ENCODE results near the gene HPDL. TPM values are rescaled to one million over a fixed set of nuclear protein-coding genes. Genes with fewer than 3 reads are reported as not detected.
"Not testable (repeated sequence)": the region's sequence is repeated elsewhere in the genome, so short reads cannot be mapped to it uniquely, and the experiment has no call there.

HPDL gene
- 1 to 10 TPM in 1 of 3 donors, under 1 TPM in 2; 0.22 to 1.3 (median 0.62) TPM for polyA plus RNA-seq

DNA sequence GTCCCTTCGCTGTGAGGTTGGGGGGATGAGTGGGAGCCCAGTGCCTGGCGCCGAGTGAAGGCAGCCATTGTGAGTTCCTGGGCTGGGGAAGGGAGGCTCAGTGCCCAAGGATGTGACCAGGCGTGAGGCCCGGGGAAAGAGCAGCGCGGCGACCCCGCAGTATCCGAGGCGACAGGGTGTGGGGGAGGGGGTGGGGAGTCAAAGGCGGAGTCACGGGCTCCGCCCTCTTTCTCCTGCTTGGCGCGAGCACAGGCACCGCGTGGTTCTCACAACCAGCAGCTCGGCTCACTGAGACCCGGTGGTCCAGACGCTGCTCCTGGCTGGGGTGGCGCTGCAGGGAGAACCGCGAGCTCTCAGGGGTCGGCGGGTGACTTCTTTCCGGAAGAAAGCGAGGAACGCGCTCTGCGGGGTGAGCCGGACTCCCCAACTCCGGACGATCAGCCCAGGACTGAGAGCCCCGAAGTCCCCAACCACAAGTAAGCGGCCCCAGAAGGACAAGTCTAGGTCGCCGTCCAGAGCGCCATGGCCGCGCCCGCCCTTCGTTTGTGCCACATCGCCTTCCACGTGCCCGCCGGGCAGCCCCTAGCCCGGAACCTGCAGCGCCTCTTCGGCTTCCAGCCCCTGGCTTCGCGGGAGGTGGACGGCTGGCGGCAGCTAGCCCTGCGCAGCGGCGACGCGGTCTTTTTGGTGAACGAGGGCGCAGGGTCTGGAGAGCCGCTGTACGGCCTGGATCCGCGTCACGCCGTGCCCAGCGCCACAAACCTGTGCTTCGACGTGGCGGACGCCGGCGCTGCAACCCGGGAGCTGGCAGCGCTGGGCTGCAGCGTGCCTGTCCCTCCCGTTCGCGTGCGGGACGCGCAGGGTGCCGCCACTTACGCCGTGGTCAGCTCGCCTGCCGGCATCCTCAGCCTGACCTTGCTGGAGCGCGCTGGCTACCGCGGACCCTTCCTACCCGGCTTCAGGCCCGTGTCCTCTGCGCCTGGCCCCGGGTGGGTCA is at the start of gene HPDL:
Gene HPDL, plus strand, starts transcription at position 269 of the 997 bp plus-strand sequence. Its CDS starts 254 bp downstream, at position 523.
- H3K27ac ChIP-seq (ENCODE audit: low read depth, low read length), result no peak within 1 kb of the TSS
- WGBS, 3 donors, result 6 to 9% (median 8%) methylated on average over 80 to 96 of the region's 96 CpGs

DNA sequence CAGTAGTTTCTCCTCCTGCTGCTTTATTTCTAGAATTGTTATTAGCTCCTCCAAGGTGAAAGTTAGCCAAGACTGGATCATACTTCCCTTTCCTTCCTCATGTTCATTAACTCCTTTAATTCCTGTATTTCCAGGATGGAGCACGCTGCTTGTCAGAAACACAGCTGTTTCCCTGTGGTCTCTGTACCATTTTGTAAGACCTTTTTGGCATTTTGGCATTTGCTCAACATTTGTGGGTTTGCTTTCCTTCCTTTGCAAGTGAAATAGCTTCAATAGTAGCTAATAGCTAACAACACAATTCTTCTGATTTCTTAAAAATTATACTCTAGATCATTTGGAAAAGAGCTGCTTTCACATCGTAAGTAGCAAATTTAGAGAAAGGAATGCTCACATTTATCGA is 44.3 kb upstream of the HPDL start:
- no peak overlapping the region for H3K27ac ChIP-seq (ENCODE audit: low read depth, low read length)
- 21 to 55% (median 41%) methylated on average over 3 of the region's 3 CpGs for WGBS, 3 donors

DNA sequence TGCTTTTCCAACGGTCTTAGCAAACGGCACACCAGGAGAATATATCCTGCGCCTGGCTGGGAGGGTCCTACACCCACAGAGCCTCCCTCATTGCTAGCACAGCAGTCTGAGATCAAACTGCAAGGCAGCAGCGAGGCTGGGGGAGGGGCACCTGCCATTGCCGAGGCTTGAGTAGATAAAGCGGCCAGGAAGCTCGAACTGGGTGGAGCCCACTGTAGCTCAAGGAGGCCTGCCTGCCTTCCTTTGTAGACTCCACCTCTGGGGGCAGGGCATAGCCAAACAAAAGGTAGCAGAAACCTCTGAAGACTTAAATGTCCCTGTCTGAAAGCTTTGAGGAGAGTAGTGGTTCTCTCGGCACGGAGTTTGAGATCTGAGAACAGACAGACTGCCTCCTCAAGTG is 41.8 kb upstream of the HPDL start:
- WGBS, 3 donors, result 83 to 87% (median 85%) methylated on average over 9 of the region's 9 CpGs
- H3K27ac ChIP-seq (ENCODE audit: low read depth, low read length), result not testable (repeated sequence)

DNA sequence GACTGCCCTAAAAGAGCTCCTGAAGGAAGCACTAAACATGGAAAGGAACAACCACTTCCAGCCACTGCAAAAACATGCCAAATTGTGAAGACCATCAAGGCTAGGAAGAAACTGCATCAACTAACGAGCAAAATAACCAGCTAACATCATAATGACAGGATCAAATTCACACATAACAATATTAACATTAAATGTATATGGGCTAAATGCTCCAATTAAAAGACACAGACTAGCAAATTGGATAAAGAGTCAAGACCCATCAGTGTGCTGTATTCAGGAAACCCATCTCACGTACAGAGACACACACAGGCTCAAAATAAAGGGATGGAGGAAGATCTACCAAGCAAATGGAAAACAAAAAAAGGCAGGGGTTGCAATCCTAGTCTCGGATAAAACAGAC is 40.2 kb upstream of the HPDL start:
- WGBS, 3 donors, result 76 to 82% (median 78%) methylated on average over 2 of the region's 3 CpGs
- not testable (repeated sequence) for H3K27ac ChIP-seq (ENCODE audit: low read depth, low read length)

DNA sequence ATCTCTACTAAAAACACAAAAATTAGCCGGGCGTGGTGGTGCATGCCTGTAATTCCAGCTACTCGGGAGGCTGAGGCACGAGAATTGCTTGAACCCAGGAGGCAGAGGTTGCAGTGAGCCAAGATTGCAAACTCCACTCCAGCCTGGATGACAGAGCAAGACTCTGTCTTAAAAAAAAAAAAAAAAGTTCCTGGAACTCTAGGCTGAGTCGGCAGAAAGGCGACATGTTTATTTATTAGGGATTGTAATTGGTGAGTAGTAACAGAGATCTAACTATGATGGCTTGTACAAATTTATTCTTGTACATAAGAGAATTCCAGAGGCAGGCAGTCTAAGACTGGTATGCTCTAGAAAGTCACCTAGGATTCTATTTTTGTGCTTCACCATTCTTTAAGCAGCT is 35.7 kb upstream of the HPDL start:
- not testable (repeated sequence) for H3K27ac ChIP-seq (ENCODE audit: low read depth, low read length)
- WGBS, 3 donors, result 79 to 86% (median 80%) methylated on average over 6 of the region's 6 CpGs

DNA sequence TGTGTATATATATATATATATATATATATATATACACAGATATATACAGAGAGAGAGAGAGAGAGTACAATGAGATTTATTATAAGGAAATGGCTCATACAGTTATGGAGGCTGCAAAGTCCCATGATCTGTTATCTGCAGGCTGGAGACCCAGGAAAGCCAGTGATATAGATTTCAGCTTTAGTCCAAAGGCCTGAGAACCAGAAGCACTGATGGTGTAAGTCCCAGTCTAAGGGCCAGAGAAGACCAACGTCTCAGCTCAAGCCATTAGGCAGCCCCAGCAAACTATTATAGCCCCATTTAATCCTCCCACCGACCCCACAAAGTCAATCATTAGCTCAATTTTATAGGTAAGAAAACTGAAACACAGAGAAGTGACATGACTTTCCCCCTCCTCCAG is 35.0 kb upstream of the HPDL start:
- 42 to 84% (median 67%) methylated on average over 2 of the region's 2 CpGs for WGBS, 3 donors
- H3K27ac ChIP-seq (ENCODE audit: low read depth, low read length), result no peak overlapping the region

DNA sequence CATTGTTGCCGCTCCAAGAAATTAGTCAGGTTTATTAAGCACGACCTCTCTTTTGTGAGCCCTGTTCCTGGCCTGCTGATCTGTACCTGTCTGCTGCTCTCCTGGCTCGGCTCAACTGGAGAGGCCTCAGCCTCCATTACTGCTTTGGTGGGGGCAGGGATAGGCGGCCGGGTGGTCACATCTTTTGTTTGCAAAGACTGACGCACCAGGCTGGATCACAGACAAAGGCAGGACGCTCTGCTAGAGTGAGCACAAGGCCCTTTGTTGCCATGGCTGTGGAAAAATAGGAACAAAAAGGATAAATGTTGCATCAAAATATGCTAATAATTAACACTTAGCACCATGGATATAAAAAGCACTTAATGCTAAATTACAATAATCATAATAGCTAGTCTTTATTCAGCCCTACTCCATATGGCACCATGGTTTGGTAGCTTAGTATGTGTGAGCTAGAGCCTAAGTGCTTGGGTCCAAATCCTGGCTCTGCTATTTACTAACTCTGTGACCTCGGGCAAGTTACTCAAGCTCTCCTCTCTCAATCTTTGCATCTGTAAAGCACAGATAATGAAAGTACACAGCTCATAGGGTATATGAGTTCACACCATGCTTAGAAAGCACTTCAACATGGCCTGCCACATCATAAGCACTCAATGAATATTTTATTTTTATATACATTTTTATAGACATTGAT is 28.9 kb upstream of the HPDL start:
- 64 to 79% (median 79%) methylated on average over 8 of the region's 8 CpGs for WGBS, 3 donors
- no peak overlapping the region for H3K27ac ChIP-seq (ENCODE audit: low read depth, low read length)

DNA sequence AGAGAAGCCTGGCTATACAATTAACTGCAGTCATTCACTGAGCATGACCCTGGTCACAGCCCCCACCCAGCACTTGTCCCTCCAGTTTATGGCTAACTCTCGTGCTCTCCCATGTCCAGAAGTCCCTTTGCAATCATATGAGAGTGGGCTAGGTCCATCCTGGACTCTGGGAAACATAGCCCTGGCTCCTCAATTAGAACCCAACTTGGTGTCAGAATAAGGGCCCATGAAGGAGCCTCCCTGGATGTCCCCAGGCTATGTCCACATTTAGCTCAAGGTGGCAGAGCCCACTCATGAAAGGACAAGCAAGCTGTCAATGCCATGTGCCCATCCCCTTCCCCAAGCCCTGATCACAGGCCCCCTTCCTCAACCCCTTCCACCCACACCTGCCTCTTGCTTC is 27.4 kb upstream of the HPDL start:
- 79 to 90% (median 89%) methylated on average over 1 of the region's 1 CpG for WGBS, 3 donors
- no peak overlapping the region for H3K27ac ChIP-seq (ENCODE audit: low read depth, low read length)

DNA sequence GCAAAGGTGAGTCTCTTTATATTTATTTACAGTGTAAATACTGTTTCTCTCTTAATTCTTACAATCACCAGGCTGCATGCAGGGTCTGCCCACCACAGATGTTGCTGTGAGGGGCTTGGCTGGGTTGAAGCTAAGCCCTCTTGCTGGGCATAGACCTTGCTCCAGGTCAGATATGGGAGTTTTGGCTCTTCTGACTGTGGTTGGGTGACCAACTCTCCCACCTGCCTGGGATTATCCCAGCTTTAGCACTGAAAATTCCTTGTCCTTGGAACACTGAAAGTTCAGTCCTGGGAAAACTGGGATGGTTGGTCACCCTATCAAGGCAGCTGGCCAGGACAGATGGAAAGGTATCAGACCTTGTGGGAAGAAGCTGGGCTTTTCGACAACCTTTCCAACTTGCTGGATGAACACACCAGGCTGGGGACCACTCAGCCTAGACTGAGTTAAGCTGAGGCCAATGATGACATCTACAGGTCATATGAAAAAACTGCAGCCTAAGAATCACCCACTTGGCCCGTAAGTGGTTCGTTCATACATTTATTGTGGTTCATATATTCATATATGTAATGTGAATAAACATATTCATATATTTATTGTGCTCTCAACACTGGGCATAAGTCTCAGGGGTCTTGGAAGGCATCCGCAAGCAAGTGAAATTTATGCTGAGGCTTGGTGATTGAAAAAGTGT is 26.6 kb upstream of the HPDL start:
- WGBS, 3 donors, result 9 to 11% (median 10%) methylated on average over 4 of the region's 4 CpGs

DNA sequence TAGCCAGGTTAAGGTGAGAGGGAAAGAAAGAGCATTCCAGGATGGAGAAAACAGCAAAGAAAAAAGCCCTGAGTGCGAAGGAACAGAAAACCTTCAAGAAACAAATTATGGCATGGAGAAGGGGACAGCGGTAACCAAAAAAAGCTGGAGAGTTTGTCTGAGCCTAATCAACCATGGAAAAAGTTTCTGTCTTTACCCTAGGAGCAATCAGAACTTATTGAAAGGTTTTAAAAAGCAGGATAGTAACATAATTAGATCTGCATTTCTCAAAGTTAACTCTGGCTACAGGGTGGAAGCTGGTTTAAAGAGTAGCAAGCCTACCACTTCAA is 26.1 kb upstream of the HPDL start:
- H3K27ac ChIP-seq (ENCODE audit: low read depth, low read length), result no peak overlapping the region
- WGBS, 3 donors, result 62 to 81% (median 67%) methylated on average over 2 of the region's 2 CpGs

More for the DNA sequence above, 26.6 kb upstream of the HPDL start:
- no peak overlapping the region for H3K27ac ChIP-seq (ENCODE audit: low read depth, low read length)

DNA sequence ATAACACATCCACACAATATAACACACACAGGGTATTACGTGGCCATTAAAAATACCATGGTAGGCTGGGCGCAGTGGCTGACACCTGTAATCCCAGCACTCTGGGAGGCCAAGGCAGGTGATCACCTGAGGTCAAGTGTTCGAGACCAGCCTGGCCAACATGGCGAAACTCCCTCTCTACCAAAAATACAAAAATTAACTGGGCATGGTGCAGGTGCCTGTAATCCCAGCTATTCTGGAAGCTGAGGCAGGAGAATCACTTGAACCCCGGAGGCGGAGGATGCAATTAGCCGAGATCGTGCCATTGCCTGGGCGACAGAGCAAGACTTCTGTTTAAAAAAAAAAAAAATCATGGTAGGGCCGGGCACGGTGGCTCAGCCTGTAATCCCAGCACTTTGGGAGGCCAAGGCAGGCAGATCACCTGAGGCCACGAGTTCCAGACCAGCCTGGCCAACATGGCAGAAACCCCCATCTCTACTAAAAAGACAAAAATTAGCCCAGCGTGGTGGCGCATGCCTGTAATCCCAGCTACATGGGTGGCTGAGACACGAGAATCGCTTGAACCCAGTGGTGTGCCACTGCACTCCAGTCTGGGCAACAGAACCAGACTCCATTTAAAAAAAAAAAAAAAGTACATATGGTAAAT is 24.1 kb upstream of the HPDL start:
- WGBS, 3 donors, result 85 to 90% (median 88%) methylated on average over 16 of the region's 16 CpGs
- H3K27ac ChIP-seq (ENCODE audit: low read depth, low read length), result no peak overlapping the region

DNA sequence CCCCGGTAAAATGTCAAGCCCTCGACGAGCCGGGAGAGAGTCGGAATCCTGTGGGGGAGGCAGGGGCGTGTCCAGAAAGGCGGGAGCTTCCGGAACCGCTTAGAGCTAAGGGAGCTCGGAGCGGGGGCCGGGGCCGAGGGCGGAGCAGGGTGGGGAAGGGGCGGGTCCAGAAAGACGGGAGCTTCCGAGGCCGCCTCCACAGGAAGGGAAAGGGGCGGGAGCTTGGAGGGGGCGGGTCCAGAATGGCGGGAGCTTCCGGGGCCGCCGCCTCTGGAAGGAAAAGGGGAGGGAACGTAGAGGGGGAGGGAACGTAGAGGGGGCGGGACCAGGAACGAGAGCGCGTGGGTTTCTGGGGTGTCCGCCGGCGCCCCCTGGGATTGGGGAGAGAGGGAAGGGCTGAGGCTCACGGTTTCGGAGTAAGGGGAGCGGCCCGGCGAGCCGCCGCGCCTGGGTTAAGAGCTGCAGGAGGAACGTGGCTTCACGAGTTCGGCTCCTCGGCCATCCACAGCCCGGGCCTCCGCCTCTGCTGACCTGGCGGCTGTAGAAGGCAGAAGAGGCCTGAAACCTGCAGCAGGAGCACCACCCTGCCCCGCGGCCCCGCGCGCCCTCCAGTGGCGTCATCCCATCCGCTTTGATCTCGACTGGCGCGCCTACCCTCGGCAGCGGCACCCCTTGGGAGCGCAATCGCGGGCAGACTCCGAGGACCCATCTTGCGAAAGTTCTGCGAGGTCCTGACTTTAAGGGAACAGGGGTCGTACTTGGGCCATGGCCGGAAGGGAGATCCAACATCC is 23.0 kb upstream of the HPDL start:
- WGBS, 3 donors, result 1% methylated on average over 51 to 68 of the region's 68 CpGs
- H3K27ac ChIP-seq (ENCODE audit: low read depth, low read length), result no peak overlapping the region

DNA sequence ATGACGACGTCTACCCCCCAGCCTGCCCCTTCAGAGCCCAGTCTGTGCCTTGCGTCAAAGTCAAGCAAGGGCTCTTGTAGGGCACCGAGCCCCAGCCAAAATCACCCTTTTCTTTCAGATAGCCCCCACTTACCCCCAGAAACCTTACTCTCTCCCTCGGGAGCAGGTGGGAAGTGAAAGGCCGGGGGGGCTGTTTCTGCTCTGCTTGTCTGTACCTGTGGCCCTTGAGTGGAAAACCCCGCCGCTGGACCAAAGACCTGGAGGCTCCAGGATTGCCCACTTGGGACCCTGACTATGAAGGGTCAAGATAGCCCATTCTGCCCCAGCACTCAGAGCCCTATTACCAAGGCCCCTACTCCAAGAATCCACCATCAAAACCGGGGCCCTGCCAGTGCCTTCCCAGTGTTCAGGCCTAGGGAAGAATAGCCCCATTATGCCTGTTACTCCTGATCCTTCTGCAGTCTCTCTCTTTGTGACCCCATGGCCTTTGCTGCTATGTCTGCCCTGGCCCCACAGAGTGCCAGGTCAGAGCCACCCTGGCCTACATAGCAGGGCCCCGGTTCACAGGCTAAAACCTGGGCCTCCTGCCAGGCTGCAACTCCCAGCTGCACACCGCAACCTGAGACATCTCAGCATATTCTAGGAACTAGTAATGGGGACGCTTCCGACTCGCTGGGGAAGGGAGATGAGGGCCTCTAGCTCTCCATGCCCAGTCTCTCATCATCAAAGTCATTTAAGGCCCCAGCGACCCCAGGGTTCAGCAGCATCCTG is 22.2 kb upstream of the HPDL start:
- WGBS, 3 donors, result 31 to 48% (median 45%) methylated on average over 15 of the region's 15 CpGs
- H3K27ac ChIP-seq (ENCODE audit: low read depth, low read length), result no peak overlapping the region

DNA sequence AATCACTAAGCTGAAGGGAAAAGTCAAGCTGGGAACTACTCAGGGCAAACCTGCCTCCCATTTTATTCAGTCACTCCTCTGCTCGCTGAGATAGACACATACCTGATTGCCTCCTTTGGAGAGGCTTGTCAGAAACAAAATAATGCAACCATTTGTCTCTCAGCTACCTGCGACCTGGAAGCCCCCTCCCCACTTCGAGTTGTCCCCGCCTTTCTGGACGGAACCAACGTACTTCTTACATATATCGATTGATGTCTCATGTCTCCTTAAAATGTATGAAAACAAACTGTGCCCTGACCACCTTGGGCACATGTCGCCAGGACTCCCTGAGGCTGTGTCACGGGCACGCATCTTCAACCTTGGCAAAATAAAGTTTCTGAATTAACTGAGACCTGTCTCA is 21.5 kb upstream of the HPDL start:
- WGBS, 3 donors, result 85 to 90% (median 88%) methylated on average over 10 of the region's 10 CpGs
- H3K27ac ChIP-seq (ENCODE audit: low read depth, low read length), result no peak overlapping the region

DNA sequence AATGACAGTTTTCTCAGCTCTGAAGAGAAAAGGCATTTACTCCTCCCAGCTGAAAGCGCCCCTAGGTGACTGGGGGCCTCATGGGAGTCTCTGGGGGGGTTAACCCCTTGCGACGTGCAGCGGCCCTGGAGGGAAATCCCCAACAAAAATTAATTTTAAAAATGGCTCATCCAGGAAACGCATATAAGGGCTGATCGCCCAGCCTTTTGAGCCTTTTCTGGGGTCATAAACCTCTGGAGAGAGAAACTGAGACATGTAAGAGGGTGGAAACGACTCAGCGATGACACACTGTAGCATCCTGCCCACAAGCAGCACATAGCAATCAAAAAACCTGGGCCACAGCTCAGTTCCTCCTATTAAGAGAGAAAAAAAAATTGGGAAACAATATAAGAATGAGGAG is 20.4 kb upstream of the HPDL start:
- H3K27ac ChIP-seq (ENCODE audit: low read depth, low read length), result no peak overlapping the region
- WGBS, 3 donors, result 50 to 68% (median 54%) methylated on average over 8 of the region's 8 CpGs

DNA sequence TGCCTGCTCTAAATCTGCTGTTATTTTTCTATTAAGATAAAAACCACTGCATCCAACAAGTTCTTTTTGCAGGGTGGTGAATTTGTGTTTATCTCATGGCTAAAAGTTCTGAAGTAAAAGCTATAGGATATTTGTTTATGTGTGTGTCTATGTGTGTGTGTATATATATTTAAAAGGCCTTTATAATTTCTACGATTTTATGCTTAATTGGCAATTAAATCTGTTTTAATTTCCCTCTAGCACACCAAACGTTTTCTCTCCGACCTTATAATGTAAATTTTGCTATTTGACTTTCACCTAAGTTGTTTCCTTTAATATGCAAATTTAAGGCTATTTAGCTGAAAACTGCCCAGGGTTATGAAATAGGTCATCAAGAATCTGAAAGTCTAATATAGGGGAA is 19.8 kb upstream of the HPDL start:
- WGBS, 3 donors, result 75 to 83% (median 83%) methylated on average over 3 of the region's 3 CpGs
- no peak overlapping the region for H3K27ac ChIP-seq (ENCODE audit: low read depth, low read length)

DNA sequence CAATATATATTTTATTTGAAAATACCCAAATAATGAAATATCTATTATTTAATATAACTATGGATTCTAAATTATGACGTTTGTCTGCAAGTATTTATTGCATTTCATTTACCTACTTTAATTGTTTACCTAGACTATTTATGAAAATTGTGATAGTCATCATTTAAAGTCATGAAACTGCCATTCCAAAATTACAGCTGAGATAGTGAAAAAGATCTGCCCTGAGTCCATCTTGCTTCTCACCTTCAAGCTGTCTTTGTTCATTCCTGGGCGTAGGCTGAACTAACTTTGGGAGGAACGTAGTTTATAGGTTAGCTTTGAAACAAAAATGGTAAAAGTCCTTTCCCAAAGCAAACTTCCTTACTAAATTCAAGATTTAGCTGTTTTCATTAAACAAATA is 12.4 kb upstream of the HPDL start:
- H3K27ac ChIP-seq (ENCODE audit: low read depth, low read length), result no peak overlapping the region
- WGBS, 3 donors, result 64 to 88% (median 78%) methylated on average over 3 of the region's 3 CpGs

Measured in adipose tissue (tissue), 3 donors.